Erythroblast (primary cell): ENCODE measurements around the gene CELF4.

Experiments used
- DNase-seq, 2 experiments: peaks; one replicate each; lab custom pipeline; 2025; lab: John Stamatoyannopoulos, UW
- GATA1 ChIP-seq: IDR thresholded peaks from 2 replicates; pipeline ENCODE4 v1.6.1; 2011; ENCODE audit warnings: low read depth, mild to moderate bottlenecking, control low read depth, low read length, moderate library complexity
- POLR2A ChIP-seq: IDR thresholded peaks from 2 replicates; pipeline ENCODE4 v1.6.1; 2011; ENCODE audit warnings: mild to moderate bottlenecking, low read length

Gene CELF4

GRCh38 chr18:37499044-37499443 is 66.6 kb downstream of the CELF4 start:
- TF ChIP-seq POLR2A (no peak), GATA1 (no peak)
- no peak for DNase-seq

GRCh38 chr18:37497853-37498518 is 67.6 kb downstream of the CELF4 start:
- no peak for DNase-seq
- no peak for TF ChIP-seq GATA1
- no peak for TF ChIP-seq POLR2A

DNA sequence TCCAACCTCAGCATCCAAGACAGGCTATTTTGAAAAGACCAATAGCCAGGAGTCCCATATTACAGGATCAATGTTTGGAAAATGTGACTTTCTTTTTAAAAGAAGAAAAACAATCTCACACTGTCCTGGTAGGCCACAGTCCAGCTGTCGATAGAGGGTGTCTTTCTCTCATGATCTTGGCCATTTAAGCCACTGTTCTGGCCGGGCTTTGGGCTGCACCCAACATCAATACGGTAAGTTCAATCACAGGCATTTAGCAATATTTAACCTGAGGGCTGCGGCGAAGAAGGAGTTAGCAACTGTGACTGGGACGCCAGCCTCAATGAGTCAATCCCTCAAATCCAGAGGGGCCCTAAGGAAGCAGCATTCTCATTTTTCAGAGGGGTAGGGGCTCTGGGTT is 69.0 kb downstream of the CELF4 start:
- no peak for DNase-seq
- TF ChIP-seq GATA1 (no peak), POLR2A (no peak)

GRCh38 chr18:37495354-37495753 is 70.2 kb downstream of the CELF4 start:
- DNase-seq, result no peak
- TF ChIP-seq GATA1 (no peak), POLR2A (no peak)

GRCh38 chr18:37494406-37494805 is 71.2 kb downstream of the CELF4 start:
- no peak for TF ChIP-seq POLR2A
- TF ChIP-seq GATA1, result no peak
- DNase-seq, result no peak

- TF ChIP-seq POLR2A (no peak), GATA1 (no peak)
- no peak for DNase-seq
Observed at GRCh38 chr18:37493352-37493935, 72.2 kb downstream of the CELF4 start.

- no peak for DNase-seq
- TF ChIP-seq POLR2A (no peak), GATA1 (no peak)
Observed at GRCh38 chr18:37492952-37493351, 72.6 kb downstream of the CELF4 start.

- TF ChIP-seq POLR2A (no peak), GATA1 (no peak)
- no peak for DNase-seq
Observed at GRCh38 chr18:37491526-37491925, 74.1 kb downstream of the CELF4 start.

DNA sequence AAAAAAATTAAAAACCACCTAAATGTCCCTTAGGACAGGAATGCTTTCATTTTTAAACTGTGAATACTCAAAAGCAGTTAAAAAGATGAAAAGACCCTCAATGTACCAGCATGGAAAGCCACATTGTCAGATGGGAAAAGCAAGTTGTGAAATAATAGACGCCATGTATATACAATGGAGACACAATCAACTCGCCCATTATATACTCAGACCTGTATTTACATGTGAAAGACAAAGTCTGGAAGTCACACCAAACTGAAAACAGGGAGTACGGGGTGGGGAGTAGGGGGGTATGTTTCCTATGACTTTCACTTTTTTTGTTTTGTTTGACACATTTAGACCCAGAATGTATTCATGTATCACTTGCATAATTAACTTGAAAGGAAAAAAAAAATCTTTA is 75.6 kb downstream of the CELF4 start:
- TF ChIP-seq POLR2A (no peak), GATA1 (no peak)
- DNase-seq, result no peak

DNA sequence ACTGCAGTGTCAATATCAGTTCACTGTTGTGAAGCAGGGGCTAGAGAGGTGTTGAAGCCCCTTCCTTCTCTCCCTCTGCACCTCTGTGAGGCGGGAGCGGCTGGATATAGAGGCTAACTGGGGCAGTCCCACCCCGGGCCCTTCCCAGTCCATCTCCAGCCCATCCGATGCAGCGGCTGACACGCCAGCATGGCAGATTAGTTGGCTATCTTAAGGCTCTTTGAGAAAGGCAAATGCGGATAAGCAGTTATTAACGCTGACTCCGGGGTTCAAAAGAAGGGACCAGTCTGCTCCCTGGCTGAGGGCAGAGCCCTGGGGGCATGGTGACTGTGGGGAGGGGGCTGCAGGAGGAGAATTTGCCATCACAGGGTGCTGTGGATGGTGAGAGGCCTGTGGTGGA is 76.6 kb downstream of the CELF4 start:
- no peak for DNase-seq
- TF ChIP-seq POLR2A (no peak), GATA1 (no peak)

DNA sequence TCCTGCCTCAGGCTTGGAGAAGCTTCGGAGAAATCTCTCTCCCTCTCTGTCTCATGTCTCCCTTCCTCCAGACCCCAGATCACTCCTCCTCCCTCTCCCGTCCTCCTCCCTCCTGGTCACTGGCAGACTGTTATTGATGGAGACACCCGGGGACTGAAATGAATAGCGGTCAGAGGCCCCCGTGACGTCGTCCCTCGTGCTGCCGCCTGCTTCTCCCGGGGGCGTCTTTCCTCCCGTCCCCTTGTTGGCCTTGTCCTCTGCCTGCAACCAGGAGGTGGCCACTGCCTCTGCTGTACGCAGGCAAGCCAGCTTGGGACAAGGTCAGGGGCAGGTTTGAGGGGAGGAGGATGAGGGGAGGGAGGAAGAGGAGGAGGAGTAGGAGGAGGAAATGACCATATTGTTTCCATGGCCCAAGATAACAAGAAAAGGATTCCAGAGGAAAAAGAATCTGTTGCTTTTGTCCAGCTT is 78.2 kb downstream of the CELF4 start:
- no peak for TF ChIP-seq POLR2A
- no peak for TF ChIP-seq GATA1
- DNase-seq, result no peak

- no peak for TF ChIP-seq POLR2A
- TF ChIP-seq GATA1, result no peak
- DNase-seq, result no peak
Observed at GRCh38 chr18:37486848-37487247, 78.8 kb downstream of the CELF4 start.

DNA sequence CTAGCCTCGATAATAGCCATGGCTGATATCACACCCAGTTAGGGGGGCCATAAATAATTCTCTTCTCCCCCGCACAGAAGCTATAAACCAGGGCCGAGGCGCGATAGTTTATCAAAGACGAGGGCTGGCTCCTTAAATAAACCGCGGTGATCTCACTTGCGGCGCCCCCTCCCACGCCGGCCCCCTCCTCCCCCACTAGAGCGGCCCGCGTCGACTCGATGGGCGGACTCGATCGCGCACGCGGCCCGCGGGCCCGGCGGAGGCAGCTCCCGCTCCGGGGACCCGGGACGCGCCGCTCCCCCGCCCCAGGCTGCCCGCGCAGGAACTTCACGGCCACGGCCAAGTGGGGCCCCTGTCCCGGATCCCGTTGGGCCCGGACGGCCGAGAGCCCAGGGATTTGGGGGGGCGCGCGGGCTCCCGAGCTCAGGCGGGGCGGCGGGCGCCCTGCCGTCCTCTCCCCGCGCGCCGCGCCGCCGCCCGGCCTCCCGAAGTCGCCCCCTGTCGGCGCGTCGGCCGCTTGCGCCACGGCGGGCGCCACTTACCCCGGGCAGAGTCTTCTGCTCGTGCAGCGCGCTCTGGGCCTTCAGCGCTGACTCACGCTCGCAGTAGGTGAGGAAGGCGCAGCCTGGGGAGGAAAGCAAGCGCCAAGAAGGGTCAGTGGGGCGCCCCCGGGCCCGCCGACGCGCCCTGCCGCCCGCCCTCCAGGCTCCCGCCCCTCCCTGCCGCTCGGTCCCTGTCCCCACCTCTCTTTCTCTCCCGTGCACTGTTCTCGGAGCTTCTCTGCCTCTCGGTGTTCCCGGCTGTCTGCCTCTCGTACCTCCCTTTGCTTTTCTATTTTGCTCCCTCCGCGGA is 80.4 kb downstream of the CELF4 start:
- TF ChIP-seq POLR2A, result no peak
- no peak for TF ChIP-seq GATA1
- peak; percentile 56 to 62 for DNase-seq

DNA sequence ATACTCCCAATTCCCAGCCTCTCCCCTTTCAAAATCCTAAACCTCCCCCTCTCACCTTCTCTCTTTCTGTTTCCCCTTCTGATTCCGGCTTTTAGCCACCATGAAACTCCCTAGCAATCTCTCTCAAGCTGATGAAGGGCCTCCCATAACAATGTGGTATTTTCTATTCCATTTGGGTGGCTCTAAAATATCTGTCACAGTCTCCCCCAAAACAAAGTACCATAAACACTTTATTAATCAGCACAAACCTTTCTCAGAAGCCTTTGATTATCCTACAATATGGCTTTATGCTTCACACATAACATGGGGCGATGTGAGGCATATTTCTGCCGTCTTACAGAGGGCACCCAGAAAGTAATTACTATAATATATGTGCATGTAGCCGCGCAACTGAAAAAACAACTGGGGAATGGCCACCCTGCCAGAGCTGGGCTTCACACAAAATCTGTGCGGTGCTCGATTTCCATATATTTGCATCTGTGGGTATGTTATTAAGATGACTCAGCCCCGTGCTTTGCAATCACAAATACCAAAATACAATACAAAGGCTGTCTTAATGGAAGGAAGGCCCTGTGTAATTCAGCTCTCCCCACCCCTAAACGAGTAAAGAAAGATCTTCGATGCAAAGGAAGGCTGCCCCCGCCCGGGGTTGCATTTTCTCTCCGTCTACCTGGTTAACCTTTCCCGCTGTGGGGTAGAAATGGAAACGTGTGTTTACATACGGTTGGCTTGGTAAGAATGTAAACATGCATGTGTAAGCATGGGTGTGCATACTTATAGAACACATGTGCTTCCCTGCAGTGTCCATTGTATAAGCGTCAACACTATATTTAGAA is 81.4 kb downstream of the CELF4 start:
- TF ChIP-seq GATA1, result no peak
- no peak for TF ChIP-seq POLR2A
- no peak for DNase-seq
